Right hindlimb (tissue), 1 donor: ENCODE data around the gene ARHGEF35.
"Not testable (repeated sequence)": the region's sequence is repeated elsewhere in the genome, so short reads cannot be mapped to it uniquely, and the experiment has no call there.

Experiments
- DNase-seq: peaks from one replicate; pipeline ENCODE4 v3.0.0-alpha.2; 2018

The ARHGEF35 gene

DNA sequence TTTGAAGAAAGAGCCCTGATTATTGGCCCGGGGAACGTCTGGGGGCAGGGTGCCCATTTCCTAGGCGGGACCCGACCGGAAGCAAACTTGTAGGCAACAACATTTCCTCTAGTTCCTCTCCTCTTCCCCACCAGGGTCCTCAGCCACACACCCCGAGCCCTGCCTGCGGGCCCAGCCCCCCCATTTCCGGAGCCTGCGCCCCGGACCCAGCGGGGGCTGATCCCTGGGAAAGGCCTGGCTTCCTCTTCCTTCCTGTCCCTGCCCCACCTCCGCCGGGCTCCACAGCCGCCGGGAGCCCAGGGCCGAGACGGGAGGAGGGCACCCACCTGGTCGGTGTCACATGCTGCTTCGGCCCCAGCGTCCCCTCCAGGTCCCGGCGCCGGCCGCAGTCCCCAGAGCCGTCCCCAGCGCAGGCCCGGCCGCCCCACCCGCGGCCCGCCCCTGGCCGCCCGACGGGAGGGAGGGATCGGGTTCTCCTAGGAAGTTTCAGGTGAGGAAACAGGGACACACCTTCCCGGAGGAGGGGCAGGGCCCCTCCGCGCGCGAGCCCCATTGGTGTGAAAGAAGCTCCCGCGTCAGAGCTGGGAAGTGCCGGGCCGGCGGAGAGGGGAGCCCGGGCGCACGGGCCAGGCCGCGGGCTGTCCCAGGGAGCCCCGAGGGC, at the start of gene ARHGEF35:
Gene ARHGEF35 (minus strand): TSS at position 622 of the 661 bp plus-strand sequence. CDS start 7,450 bp downstream, outside the sequence.
- not testable (repeated sequence) for DNase-seq

DNA sequence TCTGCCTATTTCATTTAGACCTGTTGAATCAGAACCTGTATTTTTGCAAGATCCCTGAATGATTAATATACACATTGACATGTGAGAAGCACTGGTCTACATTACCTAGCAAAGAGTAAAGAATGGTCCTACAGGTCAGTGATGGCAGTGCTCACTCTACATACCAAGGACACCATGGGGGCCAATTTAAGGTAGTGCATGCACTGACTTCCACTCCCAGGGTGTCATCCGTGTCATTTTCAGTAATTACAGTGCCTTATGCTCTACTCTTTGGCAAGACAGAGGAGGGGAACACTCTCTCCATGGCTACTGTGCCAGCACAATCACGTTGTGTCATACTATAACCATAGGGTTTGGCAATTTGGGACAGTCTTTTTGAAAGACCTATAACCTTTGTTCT, 49.7 kb upstream of the ARHGEF35 start:
- not testable (repeated sequence) for DNase-seq

- DNase-seq: not testable (repeated sequence)
These were observed 43.7 kb upstream of the ARHGEF35 start, which contains the start of gene OR2A42 for GRCh38 chr7:144239365-144239764. Gene OR2A42 (minus strand): TSS chr7:144239605. CDS start chr7:144232843, 6,762 bp downstream.

GRCh38 chr7:144238530-144239082, 43.0 kb upstream of the ARHGEF35 start:
- DNase-seq: not testable (repeated sequence)

- DNase-seq: not testable (repeated sequence)
These were observed 37.4 kb upstream of the ARHGEF35 start for GRCh38 chr7:144233039-144233438.

DNA sequence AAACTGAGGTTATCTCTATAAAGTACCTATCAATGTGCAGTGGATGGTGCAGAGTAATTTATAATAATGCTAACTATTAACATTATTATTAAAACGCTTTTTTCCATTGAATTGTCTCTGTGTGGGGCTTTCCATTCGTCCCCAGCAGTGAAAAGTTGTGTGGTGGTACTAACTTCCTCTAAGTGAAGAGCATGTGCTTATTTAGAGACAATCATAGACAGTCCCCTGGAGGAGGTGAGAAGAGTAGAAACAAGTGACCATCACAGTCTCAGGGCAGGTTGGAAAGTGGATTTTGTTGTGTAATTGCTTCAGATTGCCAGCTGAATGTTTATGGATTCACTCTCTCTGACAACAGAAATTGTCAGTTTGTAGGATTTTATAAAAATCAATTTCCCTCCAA, 35.4 kb upstream of the ARHGEF35 start:
- DNase-seq: not testable (repeated sequence)

DNA sequence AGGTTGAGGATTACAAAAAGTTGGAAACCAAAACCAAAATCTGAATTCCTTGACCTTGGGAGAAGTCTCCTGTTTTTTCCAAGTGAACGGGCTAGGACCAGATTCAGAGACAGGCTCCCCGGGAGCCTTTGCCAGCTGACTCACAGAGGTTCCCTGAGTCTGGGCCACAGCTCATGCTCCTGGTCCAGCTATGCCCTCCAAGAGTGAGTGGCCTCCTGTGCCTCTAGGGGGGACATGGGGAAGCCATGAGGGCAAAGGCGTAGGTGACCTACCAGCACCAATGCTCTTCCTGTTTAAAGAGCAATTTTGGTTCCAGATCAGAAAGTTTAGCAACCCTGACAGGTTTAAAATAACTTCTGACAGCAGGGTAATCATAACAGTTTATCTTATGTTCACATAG, 33.2 kb upstream of the ARHGEF35 start:
- not testable (repeated sequence) for DNase-seq

GRCh38 chr7:144226866-144227265, 31.2 kb upstream of the ARHGEF35 start:
- not testable (repeated sequence) for DNase-seq

- not testable (repeated sequence) for DNase-seq
These were observed 28.0 kb upstream of the ARHGEF35 start for GRCh38 chr7:144223675-144224074.

GRCh38 chr7:144220531-144220930, 24.9 kb upstream of the ARHGEF35 start:
- not testable (repeated sequence) for DNase-seq

DNA sequence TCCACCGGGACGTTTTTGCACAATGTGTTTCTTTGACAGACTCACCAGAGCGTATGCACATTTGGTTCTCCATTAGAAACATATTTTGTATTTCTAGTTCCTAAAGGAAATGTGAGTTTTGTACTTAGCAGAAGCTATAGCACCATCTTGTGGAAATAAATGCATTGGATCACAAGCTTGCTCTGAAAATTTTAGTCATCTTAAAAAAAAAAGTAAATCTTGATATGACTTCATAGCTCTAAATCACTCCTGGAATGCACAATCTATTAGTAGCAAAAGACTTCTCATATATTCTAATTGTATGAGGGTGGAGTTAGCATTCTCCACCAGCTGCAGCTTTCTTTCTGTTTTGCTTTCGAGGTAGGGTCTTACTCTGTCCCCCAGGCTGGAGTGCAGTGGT, 23.5 kb upstream of the ARHGEF35 start:
- not testable (repeated sequence) for DNase-seq

DNA sequence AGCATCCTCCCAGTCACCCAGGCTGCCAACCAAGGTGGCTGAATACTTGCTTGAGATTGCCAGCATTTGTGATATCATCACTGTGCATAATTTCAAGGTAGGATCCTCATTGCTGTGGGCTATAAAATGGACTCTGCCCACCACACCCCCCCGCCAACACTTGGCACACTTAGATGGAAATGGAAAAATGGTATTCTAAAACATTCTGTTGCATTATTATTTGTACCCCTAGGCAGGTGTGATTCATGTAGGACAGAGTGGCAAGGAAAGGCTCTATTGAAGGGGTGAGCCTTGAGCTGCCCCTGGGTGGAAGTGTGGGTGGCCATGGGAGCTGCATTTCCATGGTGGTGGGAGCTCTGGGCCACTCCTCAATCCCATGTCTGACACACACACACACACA, 22.9 kb upstream of the ARHGEF35 start:
- not testable (repeated sequence) for DNase-seq

- DNase-seq: not testable (repeated sequence)
These were observed 21.6 kb upstream of the ARHGEF35 start for GRCh38 chr7:144217200-144217599.

DNA sequence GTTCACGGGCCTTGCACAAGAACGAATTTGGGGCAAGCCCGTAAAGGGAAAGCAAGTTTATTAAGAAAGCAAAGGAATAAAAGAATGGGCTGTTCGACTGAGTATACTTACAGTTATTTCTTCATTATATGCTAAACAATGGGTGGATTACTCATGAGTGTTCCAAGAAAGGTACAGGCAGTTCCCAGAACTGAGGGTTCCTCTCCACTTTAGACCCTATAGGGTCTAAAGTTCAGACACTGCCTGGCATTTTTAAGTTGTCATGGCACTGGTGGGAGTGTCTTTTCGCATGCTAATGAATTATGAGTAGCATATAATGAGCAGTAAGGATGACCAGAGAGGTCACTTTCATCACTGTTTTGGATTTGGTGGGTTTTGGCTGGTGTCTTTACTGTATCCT, 9.7 kb upstream of the ARHGEF35 start:
- DNase-seq: not testable (repeated sequence)

DNA sequence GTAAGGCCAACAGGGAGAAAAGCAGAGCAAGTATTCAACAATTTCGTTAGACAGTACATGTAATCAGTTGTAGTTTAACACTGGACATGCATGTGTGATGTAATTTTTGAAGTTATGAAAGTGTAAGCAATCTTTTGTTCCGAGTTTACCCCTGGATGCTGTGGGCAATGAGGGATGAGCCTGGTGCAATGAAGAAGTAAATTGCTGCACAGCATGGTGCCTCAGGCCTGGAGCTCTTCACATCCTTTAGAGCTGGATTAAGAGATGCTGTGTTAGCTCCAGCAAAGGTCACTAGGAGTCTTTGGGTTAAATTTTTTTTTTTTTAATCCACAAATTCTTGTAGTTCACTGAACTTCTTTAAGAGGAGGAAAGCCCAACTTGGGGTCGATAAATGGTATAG, 7.5 kb upstream of the ARHGEF35 start:
- not testable (repeated sequence) for DNase-seq

GRCh38 chr7:144201978-144202377, 6.3 kb upstream of the ARHGEF35 start:
- not testable (repeated sequence) for DNase-seq

GRCh38 chr7:144198934-144199333, 3.3 kb upstream of the ARHGEF35 start:
- DNase-seq: not testable (repeated sequence)

DNA sequence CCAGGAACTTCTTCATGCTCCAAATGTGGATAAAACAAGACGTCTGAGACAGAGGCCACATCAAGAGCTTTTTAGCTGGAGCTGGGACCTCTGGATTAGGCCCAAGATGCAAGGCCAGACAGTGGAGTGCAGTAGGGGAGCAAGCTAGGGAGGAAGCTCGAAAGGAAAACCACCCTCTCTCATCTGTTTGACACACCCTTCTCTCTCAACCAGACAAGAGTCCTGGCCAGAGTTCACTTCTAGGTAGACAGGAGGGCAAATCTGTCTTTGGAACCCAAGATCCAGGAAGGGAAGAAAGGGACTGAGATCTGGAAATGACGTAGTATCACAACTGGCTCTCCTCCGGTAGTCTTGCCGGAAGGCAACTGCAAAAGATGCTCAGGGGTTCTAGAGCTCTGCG, 1.2 kb downstream of the ARHGEF35 start:
- DNase-seq: not testable (repeated sequence)

GRCh38 chr7:144193782-144194181, 1.9 kb downstream of the ARHGEF35 start:
- not testable (repeated sequence) for DNase-seq

- not testable (repeated sequence) for DNase-seq
These were observed 7.0 kb downstream of the ARHGEF35 start for GRCh38 chr7:144188578-144189171.

GRCh38 chr7:144187848-144188247, 7.8 kb downstream of the ARHGEF35 start:
- not testable (repeated sequence) for DNase-seq

DNA sequence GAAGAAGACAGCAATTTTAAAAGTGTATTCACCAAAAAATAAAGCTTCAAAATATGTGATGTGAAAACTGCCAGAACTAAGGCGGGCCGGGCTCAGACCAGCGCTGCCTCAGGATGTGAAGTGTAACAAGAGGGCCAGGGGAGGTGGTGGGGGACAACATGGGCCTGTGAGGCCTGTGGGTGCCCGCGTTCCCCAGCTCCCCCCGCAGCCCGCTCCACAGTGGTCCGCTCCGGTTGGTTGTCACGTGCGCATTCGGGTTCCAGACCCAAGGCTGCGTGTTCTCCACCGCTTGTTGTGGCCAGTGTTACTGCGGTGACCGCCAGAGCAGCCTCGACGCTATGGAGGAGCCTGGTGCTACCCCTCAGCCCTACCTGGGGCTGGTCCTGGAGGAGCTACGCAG, 12.5 kb downstream of the ARHGEF35 start, which contains the start of gene CTAGE4:
Gene CTAGE4 (plus strand): TSS at position 301 of the 400 bp plus-strand sequence. CDS start 38 bp downstream, at position 339.
- not testable (repeated sequence) for DNase-seq

GRCh38 chr7:144179165-144179479, 16.5 kb downstream of the ARHGEF35 start:
- not testable (repeated sequence) for DNase-seq
